CD14-positive monocyte (primary cell): ENCODE data around the gene MRPL40. TPM values are rescaled to one million over a fixed set of nuclear protein-coding genes. Genes with fewer than 3 reads are reported as not detected.

Experiments
- DNase-seq, 3 donors: peaks; one replicate each; pipeline ENCODE4 v3.0.0-alpha.2; 2011 to 2022
- H2AFZ ChIP-seq: 2 replicates; pipeline ENCODE4 v1.6.0; 2012; ENCODE audit warnings: mild to moderate bottlenecking, low read depth, low read length, inconsistent platforms; ENCODE audit not compliant: insufficient read depth, poor library complexity, severe bottlenecking
- H3K27ac ChIP-seq, 2 donors: 1 replicate in 1 of 2; 2 replicates in 1 of 2; pipeline ENCODE4 v1.5.1; 2012 to 2013; ENCODE audit warnings: low read length in 2 of 2, control low read depth in 1 of 2, inconsistent platforms in 1 of 2, low read depth in 1 of 2, mild to moderate bottlenecking in 1 of 2
- H3K27me3 ChIP-seq, 2 donors: one replicate each; pipeline versions ENCODE4 v1.6.0 to v1.6.1; 2011 to 2013; ENCODE audit warnings: low read length in 2 of 2; ENCODE audit not compliant: control insufficient read depth in 2 of 2, insufficient read depth in 2 of 2
- H3K36me3 ChIP-seq, 2 donors: replicated peaks in 1 of 2; 1 replicate in 1 of 2; 2 replicates in 1 of 2; pipeline versions ENCODE4 v1.5.1 to v1.6.1; 2012 to 2013; ENCODE audit warnings: low read length in 2 of 2, control low read depth in 1 of 2, inconsistent platforms in 1 of 2, mild to moderate bottlenecking in 1 of 2; ENCODE audit not compliant: insufficient read depth in 2 of 2, control insufficient read depth in 1 of 2
- H3K4me1 ChIP-seq, 2 donors: 1 replicate in 1 of 2; 2 replicates in 1 of 2; pipeline versions ENCODE4 v1.5.1 to v1.6.1; 2012 to 2013; ENCODE audit warnings: low read length in 2 of 2, control low read depth in 1 of 2, inconsistent platforms in 1 of 2, mild to moderate bottlenecking in 1 of 2, moderate library complexity in 1 of 2; ENCODE audit not compliant: insufficient read depth in 2 of 2, control insufficient read depth in 1 of 2
- H3K4me2 ChIP-seq: replicated peaks from 2 replicates; pipeline ENCODE3; 2012; ENCODE audit warnings: low read length, moderate library complexity, mild to moderate bottlenecking; ENCODE audit not compliant: poor library complexity, severe bottlenecking; ENCODE audit errors: extremely low read depth
- H3K4me3 ChIP-seq, 3 experiments: fragments of 200-600 bp in 1 of 3; sonication (generic) in 1 of 3; replicated peaks in 1 of 3; 1 replicate in 2 of 3; 2 replicates in 1 of 3; pipeline ENCODE4 v1.5.1; 2011 to 2013; ENCODE audit warnings: low read length in 3 of 3, mild to moderate bottlenecking in 3 of 3, control low read depth in 2 of 3, low read depth in 2 of 3, inconsistent platforms in 1 of 3, moderate library complexity in 1 of 3
- H3K79me2 ChIP-seq: 2 replicates; pipeline ENCODE4 v1.6.0; 2012; ENCODE audit warnings: mild to moderate bottlenecking, control low read depth, inconsistent platforms, low read length, moderate library complexity; ENCODE audit not compliant: insufficient read depth
- H3K9ac ChIP-seq: 2 replicates; pipeline ENCODE4 v1.6.0; 2017; ENCODE audit warnings: low read length, mild to moderate bottlenecking; ENCODE audit not compliant: insufficient read depth, poor library complexity, severe bottlenecking
- H3K9me3 ChIP-seq, 2 donors: replicated peaks in 1 of 2; 1 replicate in 1 of 2; 2 replicates in 1 of 2; pipeline versions ENCODE4 v1.5.1 to v1.6.1; 2012 to 2013; ENCODE audit warnings: low read length in 2 of 2, control low read depth in 1 of 2; ENCODE audit not compliant: control insufficient read depth in 1 of 2, insufficient read depth in 1 of 2
- H4K20me1 ChIP-seq: 2 replicates; pipeline ENCODE4 v1.6.0; 2012; ENCODE audit warnings: mild to moderate bottlenecking, low read length, control low read depth, moderate library complexity; ENCODE audit not compliant: insufficient read depth
- H3K27ac Mint-ChIP-seq, 7 donors: one replicate each; pipeline ENCODE4 v1.8.0; 2020; ENCODE audit warnings: mild to moderate bottlenecking in 7 of 7, mixed read lengths in 7 of 7, moderate library complexity in 6 of 7, inconsistent platforms in 2 of 7
- H3K27me3 Mint-ChIP-seq, 3 donors: one replicate each; pipeline ENCODE4 v1.8.0; 2021 to 2022; ENCODE audit warnings: low read depth in 3 of 3, mild to moderate bottlenecking in 3 of 3, mixed read lengths in 3 of 3, moderate library complexity in 3 of 3, inconsistent platforms in 1 of 3
- H3K36me3 Mint-ChIP-seq, 2 donors: one replicate each; pipeline ENCODE4 v1.8.0; 2020; ENCODE audit warnings: mixed read lengths in 2 of 2, inconsistent platforms in 1 of 2, mild to moderate bottlenecking in 1 of 2
- H3K4me1 Mint-ChIP-seq: one replicate; pipeline ENCODE4 v1.8.0; 2020; ENCODE audit warnings: mild to moderate bottlenecking, mixed read lengths
- H3K4me3 Mint-ChIP-seq, 2 donors: one replicate each; pipeline ENCODE4 v1.8.0; 2020; ENCODE audit warnings: mild to moderate bottlenecking in 2 of 2, mixed read lengths in 2 of 2, moderate library complexity in 1 of 2
- H3K9me3 Mint-ChIP-seq, 7 donors: one replicate each; pipeline ENCODE4 v1.8.0; 2020 to 2022; ENCODE audit warnings: mixed read lengths in 7 of 7, mild to moderate bottlenecking in 6 of 7, moderate library complexity in 6 of 7, inconsistent platforms in 2 of 7
- CTCF ChIP-seq: fragments of 200-600 bp; IDR thresholded peaks from one replicate; pipeline ENCODE4 v1.8.0; 2022; ENCODE audit warnings: antibody characterized with exemption, mild to moderate bottlenecking
- WGBS: methylation state at CpG from one replicate; pipeline ENCODE4 v1.1.5; 2013; ENCODE audit warnings: missing lambda C conversion rate; ENCODE audit not compliant: insufficient coverage; 5-methylcytosine and 5-hydroxymethylcytosine counted together
- intact Hi-C, 2 donors: fragments of 100-400 bp; cut with micrococcal nuclease; formaldehyde crosslinking; loops; one replicate each; pipeline versions ENCODE4 v1.15.0 to v1.15.1; 2023
- polyA plus RNA-seq, 3 donors: library from polyadenylated mRNA; depleted of rRNA in 1 of 3; unstranded in 2 of 3; stranded (reverse) in 1 of 3; fragments of 300-500 nt in 2 of 3; fragments of >200 nt in 1 of 3; fragmentation: Illumina TruSeq in 2 of 3; gene quantifications; 1 replicate in 2 of 3; 2 replicates in 1 of 3; pipeline ENCODE4 v1.2.3, GENCODE V29; 2012 to 2021

MRPL40 gene
- polyA plus RNA-seq, 3 donors = 9.2 to 61.4 (median 48.4) TPM

GRCh38 chr22:19430890-19431541 lies 1.3 kb upstream of the MRPL40 start:
- Histone ChIP-seq H3K9ac (peak overlapping the region; percentile 85), H3K36me3 (peaks cover 13 to 17% of the 10 kb centered on the region in 2 donors), H3K4me3 (peak overlapping the region; percentile 55 to 91 (median 87)), H3K27ac (peak overlapping the region; percentile 71 to 87), H3K4me1 (peaks cover 45 to 51% of the 10 kb centered on the region in 2 donors), H2AFZ (peak overlapping the region; percentile 77), H4K20me1 (peaks cover 40% of the 10 kb centered on the region), H3K27me3 (no peaks in the 10 kb centered on the region), H3K79me2 (peaks cover 57% of the 10 kb centered on the region), H3K9me3 (no peaks in the 10 kb centered on the region), H3K4me2 (peak overlapping the region; percentile 100)
- Mint-ChIP-seq H3K4me3 (peak overlapping the region; percentile 85 to 90), H3K9me3 (no peaks in the 10 kb centered on the region), H3K36me3 (peaks cover 10 to 18% of the 10 kb centered on the region in 2 donors), H3K27ac (peak overlapping the region; percentile 80 to 95 (median 89)), H3K4me1 (peaks cover 48% of the 10 kb centered on the region), H3K27me3 (peaks cover 0 to 2% (median 0%) of the 10 kb centered on the region in 3 donors)
- peak in 1 of 3 donors; percentile 9 for DNase-seq
- WGBS = under 1% methylated on average over 53 of the region's 53 CpGs
- no peak for TF ChIP-seq CTCF
- intact Hi-C loops = loop anchor here in 1 of 2 donors (1.0 kb wide), 1 partner anchor 48 kb away; the partner anchor contains the start of genes CDC45 and UFD1

- peak; percentile 67 to 70 (median 69) for DNase-seq
- Mint-ChIP-seq H3K27me3 (peaks cover 0 to 2% (median 0%) of the 10 kb centered on the region in 3 donors), H3K27ac (peak within 1 kb of the TSS; percentile 89 to 95 (median 91)), H3K9me3 (no peaks in the 10 kb centered on the region), H3K36me3 (peaks cover 11 to 22% of the 10 kb centered on the region in 2 donors), H3K4me1 (peaks cover 41% of the 10 kb centered on the region), H3K4me3 (peak within 1 kb of the TSS; percentile 86 to 93)
- Histone ChIP-seq H3K36me3 (peaks cover 13 to 22% of the 10 kb centered on the region in 2 donors), H3K79me2 (peaks cover 52% of the 10 kb centered on the region), H3K4me1 (peaks cover 42 to 44% of the 10 kb centered on the region in 2 donors), H3K9ac (peak within 1 kb of the TSS; percentile 85), H3K4me3 (peak within 1 kb of the TSS; percentile 82 to 97 (median 87)), H3K4me2 (peak within 1 kb of the TSS; percentile 100), H3K27me3 (no peaks in the 10 kb centered on the region), H3K9me3 (no peaks in the 10 kb centered on the region), H3K27ac (peak within 1 kb of the TSS; percentile 90 to 95), H4K20me1 (peaks cover 33% of the 10 kb centered on the region), H2AFZ (peak within 1 kb of the TSS; percentile 99)
- intact Hi-C loops = loop anchor here (1.0 to 2.0 kb wide), 3 partner anchors 15 to 48 kb away; partner anchors contain the start of genes C22orf39 (in 2 of the 2), CDC45 (in 2 of the 2) and UFD1 (in 2 of the 2)
- TF ChIP-seq CTCF = no peak
- under 1% methylated on average over 66 of the region's 66 CpGs for WGBS
Observed at GRCh38 chr22:19431649-19432132, 654 bp upstream of the MRPL40 start, which contains the start of gene HIRA. Gene HIRA, minus strand, starts transcription at chr22:19431733. Its CDS starts 257 bp downstream, at chr22:19431476.
